ENCODE results near the gene RAB11FIP4.

Gene RAB11FIP4

GRCh38 chr17:31525801-31526549 lies 134.5 kb downstream of the RAB11FIP4 start:
- Histone ChIP-seq H3F3A (ENCODE audit: low read depth) (no peaks in the 10 kb centered on the region), H3K27me3 (ENCODE audit: insufficient read depth, low read length, poor library complexity, severe bottlenecking) (no peaks in the 10 kb centered on the region), H3K4me3 (ENCODE audit: low read length, poor library complexity, severe bottlenecking) (no peak overlapping the region), H4K20me1 (ENCODE audit: insufficient read depth, low read length, poor library complexity, severe bottlenecking) (no peaks in the 10 kb centered on the region), H3K4me1 (ENCODE audit: insufficient read depth, low read length, poor library complexity, severe bottlenecking) (no peaks in the 10 kb centered on the region), H3K9ac (ENCODE audit: low read depth, low read length, poor library complexity, severe bottlenecking) (no peak overlapping the region), H3K79me2 (ENCODE audit: insufficient read depth, low read length) (no peaks in the 10 kb centered on the region), H3K9me3 (ENCODE audit: insufficient read depth, low read depth, low read length) (no peaks in the 10 kb centered on the region), H3K36me3 (ENCODE audit: insufficient read depth, low read length) (peaks cover 38% of the 10 kb centered on the region; the same call in 1 of the 2 replicates), H3K4me2 (ENCODE audit: low read depth, low read length, poor library complexity, severe bottlenecking) (no peak overlapping the region), H2AFZ (ENCODE audit: low read length) (no peak overlapping the region), H3K9me2 (replicated peaks; ENCODE audit: low read depth, low read length) (no peaks in the 10 kb centered on the region)
- TF ChIP-seq CTCF (conservative IDR thresholded peaks at IDR 0.05; ENCODE audit: low read length) (peak; percentile 34; the same call in 1 of the 2 replicates), EZH2phosphoT487 (IDR thresholded peaks at IDR 0.05; ENCODE audit: borderline replicate concordance) (no peak)

GRCh38 chr17:31527606-31528005 lies 136.1 kb downstream of the RAB11FIP4 start:
- Histone ChIP-seq H3K79me2 (ENCODE audit: insufficient read depth, low read length) (no peaks in the 10 kb centered on the region), H2AFZ (ENCODE audit: low read length) (no peak overlapping the region), H3K27me3 (ENCODE audit: insufficient read depth, low read length, poor library complexity, severe bottlenecking) (no peaks in the 10 kb centered on the region), H3K9me2 (replicated peaks; ENCODE audit: low read depth, low read length) (no peaks in the 10 kb centered on the region), H3F3A (ENCODE audit: low read depth) (no peaks in the 10 kb centered on the region), H4K20me1 (ENCODE audit: insufficient read depth, low read length, poor library complexity, severe bottlenecking) (no peaks in the 10 kb centered on the region), H3K4me3 (ENCODE audit: low read length, poor library complexity, severe bottlenecking) (no peak overlapping the region), H3K4me1 (ENCODE audit: insufficient read depth, low read length, poor library complexity, severe bottlenecking) (no peaks in the 10 kb centered on the region), H3K9me3 (ENCODE audit: insufficient read depth, low read depth, low read length) (no peaks in the 10 kb centered on the region), H3K4me2 (ENCODE audit: low read depth, low read length, poor library complexity, severe bottlenecking) (no peak overlapping the region), H3K9ac (ENCODE audit: low read depth, low read length, poor library complexity, severe bottlenecking) (no peak overlapping the region), H3K36me3 (ENCODE audit: insufficient read depth, low read length) (peaks cover 36% of the 10 kb centered on the region; the same call in 1 of the 2 replicates)
- TF ChIP-seq EZH2phosphoT487 (IDR thresholded peaks at IDR 0.05; ENCODE audit: borderline replicate concordance), result no peak
- no peak for TF ChIP-seq CTCF (conservative IDR thresholded peaks at IDR 0.05; ENCODE audit: low read length)

GRCh38 chr17:31528291-31528874 lies 136.9 kb downstream of the RAB11FIP4 start:
- H3K9ac ChIP-seq (ENCODE audit: low read depth, low read length, poor library complexity, severe bottlenecking), result no peak overlapping the region
- H3K79me2 ChIP-seq (ENCODE audit: insufficient read depth, low read length), result no peaks in the 10 kb centered on the region
- no peaks in the 10 kb centered on the region for H3F3A ChIP-seq (ENCODE audit: low read depth)
- no peaks in the 10 kb centered on the region for H3K4me1 ChIP-seq (ENCODE audit: insufficient read depth, low read length, poor library complexity, severe bottlenecking)
- no peak overlapping the region for H3K4me3 ChIP-seq (ENCODE audit: low read length, poor library complexity, severe bottlenecking)
- H3K4me2 ChIP-seq (ENCODE audit: low read depth, low read length, poor library complexity, severe bottlenecking), result no peak overlapping the region
- peaks cover 28% of the 10 kb centered on the region; the same call in 1 of the 2 replicates for H3K36me3 ChIP-seq (ENCODE audit: insufficient read depth, low read length)
- H2AFZ ChIP-seq (ENCODE audit: low read length), result no peak overlapping the region
- H3K27me3 ChIP-seq (ENCODE audit: insufficient read depth, low read length, poor library complexity, severe bottlenecking), result no peaks in the 10 kb centered on the region
- H3K9me3 ChIP-seq (ENCODE audit: insufficient read depth, low read depth, low read length), result no peaks in the 10 kb centered on the region
- no peaks in the 10 kb centered on the region for H4K20me1 ChIP-seq (ENCODE audit: insufficient read depth, low read length, poor library complexity, severe bottlenecking)
- no peaks in the 10 kb centered on the region for H3K9me2 ChIP-seq (replicated peaks; ENCODE audit: low read depth, low read length)
- no peak for TF ChIP-seq CTCF (conservative IDR thresholded peaks at IDR 0.05; ENCODE audit: low read length)
- TF ChIP-seq EZH2phosphoT487 (IDR thresholded peaks at IDR 0.05; ENCODE audit: borderline replicate concordance), result no peak
